Peyer's patch (tissue), 4 donors: ENCODE results near the gene CTNNA2.

Experiments used
- POLR2A ChIP-seq, 2 donors: fragments of 450-650 bp; IDR thresholded peaks; one replicate each; pipeline ENCODE4 v1.5.1; 2017; ENCODE audit warnings: antibody characterized with exemption in 2 of 2, mild to moderate bottlenecking in 2 of 2, moderate library complexity in 2 of 2
- TF ChIP-seq, protein P1 (sequence below), 6 experiments: fragments of 450-650 bp in 4 of 6; fragments of 200-600 bp in 2 of 6; sonication (generic) in 1 of 6; IDR thresholded peaks; one replicate each; pipeline ENCODE4 v1.5.1; 2017 to 2019; ENCODE audit warnings: antibody characterized with exemption in 6 of 6, mild to moderate bottlenecking in 3 of 6, moderate library complexity in 1 of 6

DNA sequence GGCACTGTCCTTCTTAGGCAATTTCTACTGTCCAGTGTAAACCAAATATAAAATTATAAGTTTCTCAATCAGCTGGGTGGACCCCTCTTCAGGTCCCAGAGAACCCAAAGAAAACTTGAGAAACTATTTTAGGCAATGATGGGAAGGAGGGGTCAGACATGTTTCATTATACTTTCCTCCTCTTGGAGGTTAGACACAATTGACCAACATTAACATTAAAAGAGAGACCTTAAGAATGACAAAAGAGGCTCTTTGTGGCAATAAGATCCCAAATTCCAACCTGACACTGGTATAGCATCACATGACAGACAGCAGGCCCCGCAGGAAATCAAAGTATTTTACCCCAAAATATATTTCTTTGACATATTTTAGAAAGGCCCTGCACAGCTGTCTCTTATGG, 718.6 kb downstream of the CTNNA2 start:
- no peak for TF ChIP-seq POLR2A (IDR thresholded peaks at IDR 0.05)
- TF ChIP-seq, protein P1, sequence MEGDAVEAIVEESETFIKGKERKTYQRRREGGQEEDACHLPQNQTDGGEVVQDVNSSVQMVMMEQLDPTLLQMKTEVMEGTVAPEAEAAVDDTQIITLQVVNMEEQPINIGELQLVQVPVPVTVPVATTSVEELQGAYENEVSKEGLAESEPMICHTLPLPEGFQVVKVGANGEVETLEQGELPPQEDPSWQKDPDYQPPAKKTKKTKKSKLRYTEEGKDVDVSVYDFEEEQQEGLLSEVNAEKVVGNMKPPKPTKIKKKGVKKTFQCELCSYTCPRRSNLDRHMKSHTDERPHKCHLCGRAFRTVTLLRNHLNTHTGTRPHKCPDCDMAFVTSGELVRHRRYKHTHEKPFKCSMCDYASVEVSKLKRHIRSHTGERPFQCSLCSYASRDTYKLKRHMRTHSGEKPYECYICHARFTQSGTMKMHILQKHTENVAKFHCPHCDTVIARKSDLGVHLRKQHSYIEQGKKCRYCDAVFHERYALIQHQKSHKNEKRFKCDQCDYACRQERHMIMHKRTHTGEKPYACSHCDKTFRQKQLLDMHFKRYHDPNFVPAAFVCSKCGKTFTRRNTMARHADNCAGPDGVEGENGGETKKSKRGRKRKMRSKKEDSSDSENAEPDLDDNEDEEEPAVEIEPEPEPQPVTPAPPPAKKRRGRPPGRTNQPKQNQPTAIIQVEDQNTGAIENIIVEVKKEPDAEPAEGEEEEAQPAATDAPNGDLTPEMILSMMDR (IDR thresholded peaks at IDR 0.05): no peak
